Liver (tissue), 3 donors: Measurements from ENCODE around the gene MESD.

Experiments used
- RAD21 ChIP-seq, 2 donors: IDR thresholded peaks; 2 replicates each; pipeline ENCODE4 v1.6.1; 2016; ENCODE audit warnings: antibody characterized with exemption in 2 of 2, mild to moderate bottlenecking in 2 of 2
- SP1 ChIP-seq: IDR thresholded peaks from 2 replicates; pipeline ENCODE4 v1.6.1; 2018; ENCODE audit warnings: antibody characterized with exemption, mild to moderate bottlenecking
- TAF1 ChIP-seq: conservative IDR thresholded peaks from 2 replicates; pipeline ENCODE4 v1.6.1; 2016; ENCODE audit warnings: antibody characterized with exemption, mild to moderate bottlenecking
- TF ChIP-seq, protein P1 (sequence below): fragments of 150-350 bp; IDR thresholded peaks from 2 replicates; pipeline ENCODE4 v1.5.1; 2017; ENCODE audit warnings: improper control_type of control experiment, low read depth, low read length; ENCODE audit not compliant: missing input control
- donor health status: healthy.
- donor health status: healthy.

DNA sequence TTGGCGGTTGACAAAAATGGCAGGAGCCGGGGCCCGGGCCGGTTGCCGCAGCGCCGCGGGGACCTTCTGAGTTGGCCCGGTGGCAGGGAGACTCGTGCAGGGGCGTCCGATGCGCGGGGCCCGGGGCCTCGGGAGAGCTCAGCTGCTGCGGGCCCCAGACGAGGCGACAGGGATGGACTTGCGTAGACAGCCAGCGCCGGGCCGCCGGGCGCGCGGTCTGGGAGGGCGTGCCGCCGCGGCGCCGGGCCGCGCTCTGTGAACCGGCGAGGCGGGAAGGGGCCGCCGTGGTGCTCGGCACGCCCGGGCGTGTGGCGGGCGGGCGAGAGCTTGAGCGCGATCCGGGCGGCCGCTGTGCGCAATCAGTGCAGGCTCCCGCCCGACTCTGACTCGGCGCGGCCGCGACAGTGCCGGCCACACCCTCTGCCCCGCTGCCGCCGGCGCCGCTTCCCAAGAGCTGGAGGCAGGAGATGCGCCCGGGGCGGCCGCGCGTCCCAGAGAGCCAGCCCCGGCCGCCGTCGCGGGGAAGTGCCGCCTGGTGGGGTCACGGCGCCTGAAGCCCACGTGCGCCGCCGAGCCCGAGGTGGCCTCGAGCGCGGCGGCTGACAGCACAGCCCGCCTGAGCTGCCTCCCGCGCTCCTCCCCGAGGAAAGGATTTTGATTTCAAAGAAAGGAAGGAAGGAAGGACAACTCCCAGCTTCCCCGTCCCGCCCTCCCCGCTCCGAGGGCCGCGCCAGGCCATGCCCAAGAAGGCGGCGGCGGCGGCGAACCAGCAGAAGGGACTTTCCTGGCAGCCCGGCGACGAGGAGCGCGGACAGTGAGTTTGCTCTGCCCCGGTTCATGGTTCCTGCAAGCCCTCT lies 11.8 kb upstream of the MESD start:
- TF ChIP-seq, protein P1, sequence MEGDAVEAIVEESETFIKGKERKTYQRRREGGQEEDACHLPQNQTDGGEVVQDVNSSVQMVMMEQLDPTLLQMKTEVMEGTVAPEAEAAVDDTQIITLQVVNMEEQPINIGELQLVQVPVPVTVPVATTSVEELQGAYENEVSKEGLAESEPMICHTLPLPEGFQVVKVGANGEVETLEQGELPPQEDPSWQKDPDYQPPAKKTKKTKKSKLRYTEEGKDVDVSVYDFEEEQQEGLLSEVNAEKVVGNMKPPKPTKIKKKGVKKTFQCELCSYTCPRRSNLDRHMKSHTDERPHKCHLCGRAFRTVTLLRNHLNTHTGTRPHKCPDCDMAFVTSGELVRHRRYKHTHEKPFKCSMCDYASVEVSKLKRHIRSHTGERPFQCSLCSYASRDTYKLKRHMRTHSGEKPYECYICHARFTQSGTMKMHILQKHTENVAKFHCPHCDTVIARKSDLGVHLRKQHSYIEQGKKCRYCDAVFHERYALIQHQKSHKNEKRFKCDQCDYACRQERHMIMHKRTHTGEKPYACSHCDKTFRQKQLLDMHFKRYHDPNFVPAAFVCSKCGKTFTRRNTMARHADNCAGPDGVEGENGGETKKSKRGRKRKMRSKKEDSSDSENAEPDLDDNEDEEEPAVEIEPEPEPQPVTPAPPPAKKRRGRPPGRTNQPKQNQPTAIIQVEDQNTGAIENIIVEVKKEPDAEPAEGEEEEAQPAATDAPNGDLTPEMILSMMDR = no peak
- no peak for TF ChIP-seq RAD21 (IDR thresholded peaks at IDR 0.05)
- no peak for TF ChIP-seq SP1
- no peak for TF ChIP-seq TAF1
